T-helper 1 cell (primary cell): Measurements from ENCODE around the gene MAPK1.
A peak's percentile ranks its signal among the peaks of the same experiment; 100 is the strongest.
"Not testable (repeated sequence)": the region's sequence is repeated elsewhere in the genome, so short reads cannot be mapped to it uniquely, and the experiment has no call there.

Source experiments
- DNase-seq, 5 donors: peaks; one replicate each; pipeline ENCODE4 v3.0.0-alpha.2; 2012 to 2020

MAPK1 gene

DNA sequence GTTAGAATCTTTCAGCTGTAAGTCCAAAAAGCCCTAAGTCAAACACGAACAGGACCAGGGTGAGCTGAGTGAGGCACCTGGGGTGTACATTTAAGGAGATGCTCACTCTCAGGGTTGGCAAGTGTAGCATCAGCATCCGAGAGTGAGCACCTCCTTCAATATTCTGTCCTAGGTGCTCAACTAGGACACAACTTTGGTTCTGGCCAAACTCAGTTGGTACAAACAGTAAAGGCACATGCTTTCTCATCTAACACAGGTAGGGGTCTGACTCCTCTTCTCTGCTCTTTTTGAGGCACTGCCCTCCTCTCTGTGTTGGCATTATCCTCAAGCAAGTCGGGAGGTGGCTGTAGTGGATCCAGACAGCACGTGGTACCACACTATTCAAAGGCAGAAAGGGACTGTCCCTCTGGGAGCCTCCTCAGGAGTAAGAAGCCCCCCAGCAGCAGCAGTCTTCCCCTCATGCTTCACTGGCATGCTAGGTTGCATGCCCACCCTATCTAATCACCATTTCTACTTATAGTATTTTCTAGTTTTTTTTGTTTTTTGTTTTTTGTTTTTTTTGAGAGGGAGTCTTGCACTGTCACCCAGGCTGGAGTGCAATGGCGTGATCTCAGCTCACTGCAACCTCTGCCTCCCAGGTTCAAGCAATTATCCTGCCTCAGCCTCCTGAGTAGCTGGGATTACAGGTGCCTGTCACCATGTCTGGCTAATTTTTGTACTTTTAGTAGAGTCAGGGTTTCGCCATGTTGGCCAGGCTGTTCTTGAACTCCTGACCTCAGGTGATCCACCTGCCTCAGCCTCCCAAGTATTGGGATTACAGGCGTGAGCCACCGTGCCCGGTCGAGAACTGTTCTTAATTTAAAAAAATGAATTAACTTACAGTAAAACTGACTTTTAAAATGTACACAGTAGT lies 14.7 kb upstream of the MAPK1 start:
- DNase-seq = no peak

DNA sequence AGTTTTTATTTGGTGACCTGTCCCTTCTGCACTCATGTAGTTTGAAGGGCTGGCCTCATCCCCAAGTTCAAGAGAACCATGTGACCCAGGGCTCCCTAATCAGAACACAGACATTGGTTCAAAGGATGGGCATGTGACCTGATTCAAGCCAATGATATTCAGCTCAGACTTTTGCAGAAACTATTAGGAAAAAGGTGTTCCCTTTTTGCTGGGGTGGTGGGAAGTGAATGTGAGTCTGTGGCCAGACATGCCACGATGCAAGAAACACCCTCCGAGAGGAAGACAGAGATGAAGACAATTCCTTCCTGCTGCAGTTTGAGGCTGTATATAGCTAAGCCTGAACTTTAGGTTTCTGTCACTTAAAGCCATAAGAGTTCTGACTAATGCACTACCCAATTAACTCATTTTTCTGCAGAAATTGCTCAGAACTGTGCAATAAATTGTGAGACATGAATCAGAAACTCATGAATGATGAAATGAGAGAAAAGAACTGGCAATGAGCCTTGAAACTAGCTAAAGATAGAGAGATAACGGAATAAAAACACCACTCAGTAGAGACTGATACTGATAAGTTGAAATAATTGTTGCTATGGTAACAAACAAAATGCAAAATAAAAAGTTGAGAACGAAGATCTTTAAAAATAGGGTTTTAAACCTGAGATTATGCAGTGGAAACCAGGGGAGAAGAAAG lies 9.2 kb upstream of the MAPK1 start:
- peak in 1 of 5 donors; percentile 85 for DNase-seq

DNA sequence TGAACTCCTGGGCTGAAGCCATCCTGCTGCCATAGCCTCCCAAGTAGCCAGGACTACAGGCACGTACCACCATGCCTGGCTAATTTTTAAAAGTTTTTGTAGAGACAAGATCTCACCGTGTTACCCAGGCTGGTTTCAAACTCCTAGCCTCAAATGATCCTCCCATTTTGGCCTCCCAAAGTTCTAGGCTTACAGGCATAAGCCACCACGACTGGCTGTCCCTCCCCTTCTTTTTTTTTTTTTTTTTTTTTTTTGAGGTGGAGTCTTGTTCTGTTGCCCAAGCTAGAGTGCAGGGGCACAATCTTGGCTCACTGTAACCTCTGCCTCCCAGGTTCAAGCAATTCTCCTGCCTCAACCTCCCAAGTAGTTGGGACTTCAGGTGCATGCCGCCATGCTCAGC lies 7.5 kb upstream of the MAPK1 start:
- not testable (repeated sequence) for DNase-seq

DNA sequence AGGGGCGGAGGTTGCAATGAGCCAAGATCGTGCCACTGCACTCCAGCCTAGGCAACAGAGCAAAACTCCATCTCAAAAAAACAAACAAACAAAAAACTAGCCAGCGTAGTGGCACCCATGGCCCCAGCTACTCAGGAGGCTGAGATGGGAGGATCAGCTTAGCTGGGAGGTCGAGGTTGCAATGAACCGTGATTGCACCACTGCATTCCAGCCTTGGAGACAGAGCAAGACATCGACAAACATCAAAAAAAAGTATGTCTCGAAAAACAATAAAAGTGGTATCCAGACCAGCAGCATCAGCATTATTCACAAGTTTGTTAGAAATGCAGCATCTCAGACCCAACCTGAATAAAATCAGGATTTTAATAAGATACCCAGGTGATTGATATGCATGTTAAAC lies 6.2 kb upstream of the MAPK1 start:
- DNase-seq = no peak

DNA sequence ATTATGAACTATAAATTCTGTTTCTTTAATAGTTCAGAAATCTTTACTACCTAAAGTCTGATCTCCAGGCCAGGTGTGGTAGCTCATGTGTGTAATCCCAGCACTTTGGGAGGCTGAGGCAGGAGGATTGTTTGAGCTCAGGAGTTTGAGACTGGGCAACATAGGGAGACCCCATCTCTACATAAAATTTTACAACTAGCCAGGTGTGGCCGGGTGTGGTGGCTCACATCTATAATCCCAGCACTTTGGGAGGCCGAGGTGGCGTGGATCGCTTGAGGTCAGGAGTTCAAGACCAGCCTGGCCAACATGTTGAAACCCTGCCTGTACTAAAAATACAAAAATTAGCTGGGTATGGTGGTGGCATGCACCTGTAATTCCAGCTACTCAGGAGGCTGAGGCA lies 5.3 kb upstream of the MAPK1 start:
- not testable (repeated sequence) for DNase-seq

DNA sequence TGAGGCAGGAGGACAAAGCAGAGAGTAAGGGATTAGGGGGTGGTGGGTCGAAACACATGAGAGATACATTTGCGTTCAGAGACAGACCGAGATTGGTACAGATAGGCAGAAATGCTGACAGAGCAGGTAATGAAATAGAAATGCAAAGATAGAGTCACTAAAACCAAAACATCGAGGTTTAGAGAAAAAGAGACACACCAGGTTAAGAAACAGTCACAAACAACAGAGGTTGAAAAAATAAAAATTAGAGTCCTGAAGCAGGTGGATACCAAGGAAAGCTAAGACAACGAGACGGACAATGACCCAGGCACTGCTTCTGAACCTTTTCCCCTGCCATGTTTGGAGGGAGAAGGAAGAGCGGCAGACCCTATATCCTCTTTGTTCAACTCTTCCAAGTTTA lies 1.2 kb upstream of the MAPK1 start:
- no peak for DNase-seq

DNA sequence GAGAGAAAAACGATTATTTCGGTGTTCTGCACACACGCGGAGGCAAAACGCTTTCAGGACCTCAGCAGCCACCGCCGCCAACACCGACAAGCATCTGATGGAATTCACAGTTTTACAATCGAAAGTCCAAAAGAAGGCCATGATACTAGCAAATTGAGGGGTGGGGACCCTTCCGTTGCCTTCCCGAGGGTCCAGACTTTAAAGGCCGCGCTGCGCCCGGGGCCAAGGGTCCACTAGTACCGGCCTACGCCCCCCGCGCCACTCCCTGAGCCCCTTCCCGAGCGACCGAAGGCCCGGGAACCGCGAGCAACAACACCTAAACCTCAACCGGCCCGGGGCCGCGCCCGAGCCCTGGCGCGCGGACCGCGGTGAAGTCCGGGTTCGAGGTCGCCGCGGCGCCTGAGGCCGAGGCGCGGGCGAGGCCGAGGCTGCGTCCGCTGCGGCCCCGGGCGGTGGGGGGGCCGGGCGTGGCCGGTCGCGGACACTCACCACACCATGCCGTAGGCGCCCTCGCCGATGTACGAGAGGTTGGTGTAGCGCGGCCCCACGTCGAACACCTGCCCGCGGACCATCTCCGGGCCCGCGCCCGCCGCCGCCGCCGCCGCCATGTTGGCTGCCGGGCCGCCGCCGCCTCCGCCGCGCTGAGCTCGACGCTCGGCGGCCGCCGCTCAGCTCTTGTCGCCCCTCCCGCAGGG lies 465 bp downstream of the MAPK1 start:
- peak in 3 of 5 donors; percentile 5 to 20 (median 10) for DNase-seq

DNA sequence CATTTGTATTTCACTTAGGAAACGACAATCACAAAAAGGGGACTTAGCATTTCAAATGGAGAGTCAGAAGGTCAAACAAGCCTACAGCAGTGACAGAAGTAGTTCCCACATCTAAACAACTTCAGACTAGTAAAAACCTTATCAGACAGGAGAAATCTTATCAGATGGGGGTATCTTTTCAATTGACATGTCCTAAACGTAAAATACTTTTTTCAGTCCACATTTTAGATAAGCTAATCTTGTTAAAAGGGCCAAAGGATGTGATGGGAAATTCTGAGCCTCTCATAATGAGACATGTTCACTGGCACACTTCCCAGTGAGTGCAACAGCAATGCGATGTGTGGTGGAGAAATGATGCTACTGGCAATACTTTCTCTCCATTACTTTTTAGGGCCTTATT lies 2.4 kb downstream of the MAPK1 start:
- DNase-seq = no peak

DNA sequence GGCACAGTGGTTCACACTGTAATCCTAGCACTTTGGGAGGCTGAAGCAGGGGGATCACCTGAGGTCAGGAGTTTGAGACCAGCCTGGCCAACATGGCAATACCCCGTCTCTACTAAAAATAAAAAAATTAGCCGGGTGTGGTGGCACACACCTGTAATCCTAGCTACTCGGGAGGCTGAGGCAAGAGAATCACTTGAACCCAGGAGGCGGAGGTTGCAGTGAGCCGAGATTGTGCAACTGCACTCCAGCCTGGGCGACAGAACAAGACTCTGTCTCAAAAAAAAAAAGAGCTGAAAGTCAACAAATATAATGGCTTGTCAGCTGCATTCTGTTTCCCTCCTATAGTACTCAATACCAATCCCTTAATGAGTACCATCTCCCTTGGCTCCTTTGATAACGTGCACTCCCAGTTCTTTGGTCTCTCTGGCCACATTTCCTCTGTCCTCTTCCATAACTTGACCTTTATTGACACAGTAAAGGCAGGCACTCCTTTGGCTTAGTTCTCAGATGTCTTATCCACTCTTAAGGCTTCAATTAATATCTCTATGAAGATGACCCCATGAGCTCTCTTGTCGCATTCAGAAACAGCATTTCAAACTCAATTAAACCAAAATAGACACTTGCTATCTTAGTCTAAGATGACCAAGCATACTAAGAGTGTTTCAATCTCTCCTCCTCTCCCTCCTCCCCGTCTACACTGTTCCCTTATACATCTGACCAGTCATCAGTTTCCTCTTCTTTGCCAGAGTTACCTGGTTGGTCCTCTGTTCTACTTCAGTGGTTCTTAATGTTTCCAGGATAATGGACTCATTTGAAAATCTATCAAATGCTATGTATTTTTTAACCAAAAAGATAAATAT lies 4.8 kb downstream of the MAPK1 start:
- no peak for DNase-seq

DNA sequence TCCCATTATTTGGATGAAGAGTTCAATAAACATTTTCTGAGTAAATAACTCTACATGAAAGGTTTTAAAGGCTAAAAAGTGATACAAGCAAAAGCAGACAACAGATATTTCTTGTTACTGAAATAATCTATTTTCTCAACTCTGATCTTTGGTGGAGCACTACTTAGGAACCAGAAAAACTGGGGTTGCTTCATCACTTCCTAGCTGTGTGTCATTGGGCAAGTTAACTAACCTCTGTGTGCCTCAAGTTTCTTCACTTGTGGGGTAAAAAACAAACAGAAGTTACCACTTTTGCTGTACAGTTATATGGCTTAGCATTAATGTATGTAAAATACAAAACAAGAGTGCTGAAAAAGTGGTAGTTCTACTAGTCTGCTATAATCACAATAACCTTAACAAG lies 5.6 kb downstream of the MAPK1 start:
- DNase-seq = no peak

DNA sequence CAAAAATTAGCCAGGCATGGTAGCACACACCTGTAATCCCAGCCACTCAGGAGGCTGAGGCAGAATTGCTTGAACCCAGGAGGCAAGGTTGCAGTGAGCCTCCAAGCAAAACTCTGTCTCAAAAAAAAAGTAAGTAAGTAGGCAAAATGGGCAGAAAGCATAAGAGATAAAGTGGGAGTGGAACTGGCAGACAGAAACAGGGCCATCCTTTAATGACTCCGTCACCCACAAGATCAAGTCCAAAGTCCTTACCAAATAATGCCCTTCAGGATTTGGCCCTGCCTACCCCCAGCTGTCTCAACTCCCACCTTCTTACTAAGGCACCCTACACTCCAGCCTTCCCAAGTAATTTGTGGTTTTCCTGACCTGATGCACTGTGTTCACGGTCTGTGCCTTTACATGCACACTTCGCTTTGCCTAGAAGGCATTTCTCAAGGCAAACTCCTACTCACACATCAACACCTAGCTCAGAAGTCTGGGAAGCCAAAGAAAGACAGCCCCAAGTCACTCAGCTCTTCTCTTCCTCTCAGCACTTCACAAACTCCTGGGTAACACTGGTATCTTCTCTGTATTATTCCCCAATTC lies 6.1 kb downstream of the MAPK1 start:
- no peak for DNase-seq

DNA sequence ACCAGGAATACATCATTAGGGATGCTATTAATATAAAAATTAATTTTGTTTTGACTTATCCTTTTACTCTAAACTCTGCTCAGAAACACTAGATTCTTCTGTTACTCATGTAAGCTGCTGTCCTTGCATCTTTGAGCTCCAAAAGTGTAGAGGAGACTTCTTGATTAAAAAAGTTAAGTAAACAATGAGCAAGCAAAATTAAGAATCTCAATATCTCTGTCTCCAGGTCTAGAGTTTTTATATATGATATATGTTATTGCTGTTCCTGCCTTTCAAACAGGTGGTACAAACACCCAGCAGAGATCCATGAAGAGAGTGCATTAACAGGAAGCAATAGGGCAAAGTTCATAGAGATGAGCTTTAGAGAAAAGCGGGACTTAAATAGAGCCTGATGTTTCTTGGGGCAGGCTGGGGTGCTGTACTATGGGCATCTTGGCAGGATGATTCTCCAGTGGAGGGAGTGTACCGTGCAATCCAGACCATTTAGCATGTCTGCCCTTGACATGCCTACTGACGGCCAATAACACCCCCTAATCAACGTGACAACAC lies 6.9 kb downstream of the MAPK1 start:
- DNase-seq = no peak

DNA sequence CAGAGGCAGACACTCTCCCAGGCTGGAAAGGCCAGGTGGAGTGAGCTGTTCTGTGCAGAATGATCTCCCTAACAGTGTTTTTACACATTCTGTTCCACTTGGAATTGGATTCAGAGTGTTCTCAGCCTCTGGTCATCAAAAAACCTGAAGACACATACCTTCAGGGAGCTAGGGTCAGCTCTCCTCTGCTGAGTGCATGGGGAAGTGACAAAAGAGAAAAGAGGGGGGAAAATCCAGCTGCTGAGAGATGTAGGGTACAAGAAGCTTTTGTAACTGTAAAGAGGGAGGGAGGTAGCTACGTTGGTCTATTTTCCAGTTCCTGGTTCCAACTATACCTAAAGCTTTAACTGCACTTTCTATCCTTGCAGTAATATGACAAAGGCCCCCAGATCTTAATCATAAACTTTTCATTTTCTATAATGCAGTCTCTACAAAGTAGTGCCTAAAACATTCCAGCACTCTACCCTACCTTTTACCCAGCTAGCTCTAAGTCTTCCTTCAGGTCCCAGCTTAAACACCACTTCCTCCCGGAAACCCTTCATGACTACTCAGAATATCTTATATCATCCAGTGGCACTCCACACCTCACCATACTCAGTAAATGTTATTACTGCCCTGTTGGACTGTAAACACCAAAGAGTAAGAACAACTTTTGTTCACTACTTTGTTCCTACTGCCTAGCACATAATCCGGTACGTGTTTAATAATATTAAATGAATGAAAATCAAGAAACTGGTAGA lies 9.2 kb downstream of the MAPK1 start:
- DNase-seq = no peak

DNA sequence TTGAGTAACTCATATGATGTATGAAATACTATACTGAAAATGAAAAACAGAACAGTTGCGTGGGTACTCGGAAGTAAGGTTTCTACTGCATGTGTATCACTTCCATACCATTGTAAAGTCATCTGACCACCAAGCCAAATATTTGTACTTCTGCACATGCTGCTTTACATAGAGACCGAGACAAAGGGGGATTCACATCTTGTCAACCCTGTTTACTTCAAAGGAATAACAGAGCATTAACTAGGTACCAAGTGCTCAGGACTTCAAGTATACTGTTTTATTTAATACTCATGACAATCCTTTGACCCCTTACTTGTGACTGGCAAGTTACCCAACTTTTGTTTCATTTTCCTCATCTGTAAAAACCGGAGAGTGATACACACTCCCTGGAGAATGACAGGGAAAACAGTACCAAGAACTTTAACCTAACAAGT lies 9.9 kb downstream of the MAPK1 start:
- no peak for DNase-seq

DNA sequence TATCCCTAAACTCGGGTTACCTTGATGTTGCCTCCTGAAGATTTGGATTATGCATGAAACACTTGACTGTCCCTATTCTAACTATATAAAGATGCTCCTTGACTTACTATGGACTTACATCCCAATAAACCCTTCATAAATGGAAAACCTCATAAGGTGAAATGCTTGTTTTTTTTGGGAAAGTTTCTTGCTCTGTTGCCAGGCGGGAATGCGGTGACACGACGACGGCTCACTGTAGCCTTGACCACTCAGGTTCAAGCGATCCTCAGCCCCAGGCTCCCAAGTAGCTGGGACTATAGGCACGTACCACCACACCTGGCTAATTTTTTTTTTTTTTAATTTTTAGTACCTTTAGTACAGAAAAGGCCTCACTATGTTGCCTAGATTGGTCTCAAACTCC lies 10.6 kb downstream of the MAPK1 start:
- DNase-seq = no peak

DNA sequence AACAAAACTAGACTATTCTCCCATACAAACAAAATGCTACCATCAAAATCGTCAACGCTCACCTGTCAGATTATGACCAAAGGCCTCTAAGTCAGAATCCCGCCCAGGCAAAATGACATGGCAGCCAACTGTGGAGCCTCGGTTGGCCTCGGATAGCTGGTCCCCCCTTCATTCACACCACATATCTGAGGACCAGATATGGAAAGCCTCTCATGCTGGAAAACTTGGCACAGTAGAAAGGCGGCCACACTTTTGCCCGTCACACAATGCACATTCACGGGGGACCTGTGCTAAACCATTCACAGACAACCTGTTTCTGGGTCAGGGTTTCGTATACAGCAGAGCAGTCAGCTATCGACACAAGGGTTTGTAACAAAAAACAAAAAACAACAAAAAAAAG lies 11.2 kb downstream of the MAPK1 start:
- DNase-seq = no peak

DNA sequence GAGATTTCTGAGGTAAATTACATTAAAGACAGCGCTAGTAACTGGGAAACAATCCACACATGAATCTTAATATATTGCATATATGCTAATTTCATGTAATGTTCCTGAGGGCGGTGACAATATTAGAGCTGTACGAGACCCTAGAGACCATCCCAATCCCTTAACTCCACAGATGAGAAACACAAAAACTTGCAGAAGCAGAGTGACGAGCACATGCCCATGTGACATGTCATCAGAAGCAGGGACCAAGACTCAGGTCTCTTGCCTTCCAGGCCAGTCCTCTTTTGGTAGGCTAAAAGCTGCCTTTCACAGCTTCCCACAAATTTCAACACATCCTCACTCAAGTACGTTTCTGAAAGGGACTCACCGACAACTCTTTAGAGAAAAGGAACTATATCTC lies 11.8 kb downstream of the MAPK1 start:
- no peak for DNase-seq

DNA sequence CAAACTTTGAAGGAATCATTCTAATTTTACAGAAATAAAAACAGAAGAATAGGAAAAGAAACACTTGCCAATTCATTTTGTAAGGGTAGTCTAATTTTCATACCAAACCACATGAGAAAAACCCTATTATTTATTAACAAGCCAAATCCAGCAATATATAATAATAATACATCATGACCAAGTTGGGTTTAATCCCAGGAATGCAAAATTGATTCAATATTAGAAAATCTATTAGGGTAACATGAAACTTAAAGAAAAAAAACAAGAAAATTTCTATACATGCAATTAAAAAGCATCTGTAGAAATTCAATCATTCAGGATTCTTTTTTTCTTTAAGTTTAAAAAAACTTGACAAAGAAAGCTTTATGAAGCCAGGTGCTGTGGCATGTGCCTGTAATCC lies 16.8 kb downstream of the MAPK1 start:
- DNase-seq = no peak

DNA sequence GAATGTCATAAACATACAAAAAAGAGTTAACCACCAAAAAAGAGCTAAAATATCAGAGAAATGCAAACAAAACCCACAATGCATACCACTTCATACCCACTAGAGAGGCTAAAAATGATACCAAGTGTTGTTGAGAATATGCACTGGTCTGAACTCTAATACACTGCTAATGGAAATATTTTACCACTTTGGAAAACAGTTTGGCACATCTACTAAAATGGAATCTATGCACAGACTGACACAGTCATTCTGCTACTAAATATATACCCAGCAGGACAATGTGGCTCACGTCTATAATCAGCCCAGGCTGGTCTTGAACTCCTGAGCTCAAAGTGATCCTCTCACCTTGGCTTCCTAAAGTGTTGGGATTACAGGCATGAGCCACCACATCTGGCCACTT lies 18.0 kb downstream of the MAPK1 start:
- DNase-seq = no peak

DNA sequence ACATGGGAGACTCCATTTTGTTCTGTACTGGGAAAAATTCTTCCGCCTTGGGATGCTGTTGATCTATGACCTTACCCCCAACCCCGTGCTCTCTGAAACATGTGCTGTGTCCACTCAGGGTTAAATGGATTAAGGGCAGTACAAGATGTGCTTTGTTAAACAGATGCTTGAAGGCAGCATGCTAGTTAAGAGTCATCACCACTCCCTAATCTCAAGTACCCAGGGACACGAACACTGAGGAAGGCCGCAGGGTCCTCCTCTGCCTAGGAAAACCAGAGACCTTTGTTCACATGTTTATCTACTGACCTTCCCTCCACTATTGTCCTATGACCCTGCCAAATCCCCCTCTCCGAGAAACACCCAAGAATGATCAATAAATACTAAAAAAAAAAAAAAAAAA lies 19.4 kb downstream of the MAPK1 start:
- not testable (repeated sequence) for DNase-seq
